Hepatocyte (in vitro differentiated cells): ENCODE measurements around the gene APIP. TPM values are rescaled to one million over a fixed set of nuclear protein-coding genes. Genes with fewer than 3 reads are reported as not detected.

Experiments
- DNase-seq: peaks from one replicate; pipeline ENCODE4 v3.0.0-alpha.2; 2016; ENCODE audit warnings: low spot score
- H2AFZ ChIP-seq: fragments of 200-600 bp; sonication (generic); 2 replicates; pipeline ENCODE4 v1.6.0; 2016; ENCODE audit warnings: antibody characterized with exemption, mild to moderate bottlenecking
- H3K27ac ChIP-seq: fragments of 200-600 bp; sonication (generic); 2 replicates; pipeline ENCODE4 v1.5.1; 2016; ENCODE audit warnings: mild to moderate bottlenecking
- H3K27me3 ChIP-seq: fragments of 200-600 bp; sonication (generic); 2 replicates; pipeline ENCODE4 v1.6.1; 2016
- H3K36me3 ChIP-seq: fragments of 200-600 bp; sonication (generic); replicated peaks from 2 replicates; pipeline ENCODE4 v1.5.1; 2016; ENCODE audit warnings: low read depth; ENCODE audit not compliant: insufficient read depth
- H3K4me1 ChIP-seq: fragments of 200-600 bp; sonication (generic); 2 replicates; pipeline ENCODE4 v1.5.1; 2016; ENCODE audit warnings: mild to moderate bottlenecking, moderate library complexity; ENCODE audit not compliant: insufficient read depth
- H3K4me2 ChIP-seq: fragments of 200-600 bp; sonication (generic); 2 replicates; pipeline ENCODE4 v1.6.0; 2016
- H3K4me3 ChIP-seq: fragments of 200-600 bp; sonication (generic); 2 replicates; pipeline ENCODE4 v1.5.1; 2016; ENCODE audit warnings: mild to moderate bottlenecking
- H3K79me2 ChIP-seq: fragments of 200-600 bp; sonication (generic); 2 replicates; pipeline ENCODE4 v1.6.0; 2017; ENCODE audit warnings: mild to moderate bottlenecking
- H3K9me2 ChIP-seq: fragments of 200-600 bp; sonication (generic); replicated peaks from 2 replicates; pipeline ENCODE4 v1.6.0; 2017; ENCODE audit warnings: mild to moderate bottlenecking; ENCODE audit not compliant: insufficient read depth
- H3K9me3 ChIP-seq: fragments of 200-600 bp; sonication (generic); 2 replicates; pipeline ENCODE4 v1.5.1; 2016; ENCODE audit warnings: low read depth, mild to moderate bottlenecking
- H4K20me1 ChIP-seq: fragments of 200-600 bp; sonication (generic); 2 replicates; pipeline ENCODE4 v1.6.0; 2016; ENCODE audit warnings: mild to moderate bottlenecking; ENCODE audit not compliant: insufficient read depth, poor library complexity, severe bottlenecking
- EZH2 ChIP-seq: fragments of 200-600 bp; sonication (generic); IDR thresholded peaks from 2 replicates; pipeline ENCODE4 v1.6.1; 2016; ENCODE audit warnings: antibody characterized with exemption, mild to moderate bottlenecking, borderline replicate concordance
- EZH2phosphoT487 ChIP-seq: fragments of 200-600 bp; sonication (generic); IDR thresholded peaks from one replicate; pipeline ENCODE4 v1.6.1; 2018; ENCODE audit warnings: antibody characterized with exemption, mild to moderate bottlenecking, low read depth, moderate library complexity; ENCODE audit not compliant: unreplicated experiment, severe bottlenecking
- WGBS: methylation state at CpG from one replicate; pipeline ENCODE4 v1.1.6; 2016; ENCODE audit warnings: low lambda C conversion rate; ENCODE audit errors: missing lambda C conversion rate; 5-methylcytosine and 5-hydroxymethylcytosine counted together
- polyA plus RNA-seq: library from polyadenylated mRNA; unstranded; fragments of >200 nt; fragmentation: Nextera tagmentation; extraction: Ambion mirVana; gene quantifications from 2 replicates; pipeline ENCODE4 v1.2.1, GENCODE V29; 2016
- total RNA-seq: library from RNA; depleted of rRNA; stranded (reverse); fragments of >200 nt; gene quantifications from 2 replicates; pipeline ENCODE4 v1.2.3, GENCODE V29; 2014
- TF ChIP-seq, protein P1 (sequence below): fragments of 200-600 bp; sonication (generic); IDR thresholded peaks from 2 replicates; pipeline ENCODE4 v1.5.1; 2016; ENCODE audit warnings: antibody characterized with exemption, mild to moderate bottlenecking; ENCODE audit not compliant: poor library complexity

Gene APIP
- total and polyA plus RNA-seq, 2 experiments from 2014 or later, result 25.9 to 26.8 TPM

DNA sequence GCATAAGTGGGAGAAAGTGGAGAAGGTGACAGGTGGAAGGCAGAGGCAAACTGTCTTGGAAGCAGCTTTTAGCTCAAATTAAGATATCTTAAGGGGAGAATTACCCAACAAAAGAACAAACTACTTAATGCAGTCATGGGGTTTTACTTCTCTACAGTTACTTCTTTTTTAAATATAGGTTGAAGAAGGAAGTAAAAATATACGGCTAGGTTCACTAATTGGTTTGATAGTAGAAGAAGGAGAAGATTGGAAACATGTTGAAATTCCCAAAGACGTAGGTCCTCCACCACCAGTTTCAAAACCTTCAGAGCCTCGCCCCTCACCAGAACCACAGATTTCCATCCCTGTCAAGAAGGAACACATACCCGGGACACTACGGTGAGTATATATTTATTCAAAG is 41.0 kb upstream of the APIP start:
- Histone ChIP-seq H2AFZ (no peak overlapping the region), H3K79me2 (no peaks in the 10 kb centered on the region), H3K4me2 (no peak overlapping the region), H4K20me1 (no peaks in the 10 kb centered on the region), H3K4me1 (no peaks in the 10 kb centered on the region), H3K27me3 (no peaks in the 10 kb centered on the region), H3K36me3 (no peaks in the 10 kb centered on the region), H3K27ac (no peak overlapping the region), H3K4me3 (no peak overlapping the region), H3K9me2 (no peaks in the 10 kb centered on the region), H3K9me3 (no peaks in the 10 kb centered on the region)
- WGBS, result 94% methylated on average over 5 of the region's 5 CpGs
- TF ChIP-seq EZH2, result no peak
- TF ChIP-seq, protein P1, sequence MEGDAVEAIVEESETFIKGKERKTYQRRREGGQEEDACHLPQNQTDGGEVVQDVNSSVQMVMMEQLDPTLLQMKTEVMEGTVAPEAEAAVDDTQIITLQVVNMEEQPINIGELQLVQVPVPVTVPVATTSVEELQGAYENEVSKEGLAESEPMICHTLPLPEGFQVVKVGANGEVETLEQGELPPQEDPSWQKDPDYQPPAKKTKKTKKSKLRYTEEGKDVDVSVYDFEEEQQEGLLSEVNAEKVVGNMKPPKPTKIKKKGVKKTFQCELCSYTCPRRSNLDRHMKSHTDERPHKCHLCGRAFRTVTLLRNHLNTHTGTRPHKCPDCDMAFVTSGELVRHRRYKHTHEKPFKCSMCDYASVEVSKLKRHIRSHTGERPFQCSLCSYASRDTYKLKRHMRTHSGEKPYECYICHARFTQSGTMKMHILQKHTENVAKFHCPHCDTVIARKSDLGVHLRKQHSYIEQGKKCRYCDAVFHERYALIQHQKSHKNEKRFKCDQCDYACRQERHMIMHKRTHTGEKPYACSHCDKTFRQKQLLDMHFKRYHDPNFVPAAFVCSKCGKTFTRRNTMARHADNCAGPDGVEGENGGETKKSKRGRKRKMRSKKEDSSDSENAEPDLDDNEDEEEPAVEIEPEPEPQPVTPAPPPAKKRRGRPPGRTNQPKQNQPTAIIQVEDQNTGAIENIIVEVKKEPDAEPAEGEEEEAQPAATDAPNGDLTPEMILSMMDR, result no peak
- TF ChIP-seq EZH2phosphoT487, result no peak
- no peak for DNase-seq

DNA sequence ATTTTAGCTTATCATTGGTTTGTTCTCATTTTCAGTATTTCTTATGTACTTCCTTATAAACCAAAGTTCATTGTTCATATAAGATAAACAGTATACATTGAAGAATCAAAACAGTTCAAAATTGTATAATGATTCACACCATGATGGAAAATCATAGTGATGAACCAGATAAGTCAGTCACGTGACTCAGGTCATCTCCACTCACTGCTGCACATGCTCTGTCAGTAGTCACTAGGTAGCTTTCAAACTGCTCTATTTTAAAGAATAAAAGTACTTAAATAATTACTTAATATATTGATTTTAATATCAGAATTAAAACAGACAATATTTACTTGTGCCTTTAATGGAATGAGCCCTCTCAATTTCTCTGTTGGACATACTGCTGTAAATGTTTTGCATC is 37.8 kb upstream of the APIP start:
- no peaks in the 10 kb centered on the region for H4K20me1 ChIP-seq
- H3K9me2 ChIP-seq, result no peaks in the 10 kb centered on the region
- DNase-seq, result no peak
- no peak overlapping the region for H3K4me3 ChIP-seq
- 100% methylated on average over 1 of the region's 1 CpG for WGBS
- no peak overlapping the region for H3K27ac ChIP-seq
- no peaks in the 10 kb centered on the region for H3K79me2 ChIP-seq
- no peaks in the 10 kb centered on the region for H3K36me3 ChIP-seq
- H3K27me3 ChIP-seq, result no peaks in the 10 kb centered on the region
- no peak overlapping the region for H2AFZ ChIP-seq
- TF ChIP-seq EZH2 (no peak), EZH2phosphoT487 (no peak)
- TF ChIP-seq, protein P1, result no peak
- H3K4me2 ChIP-seq, result no peak overlapping the region
- H3K9me3 ChIP-seq, result no peaks in the 10 kb centered on the region
- no peaks in the 10 kb centered on the region for H3K4me1 ChIP-seq

DNA sequence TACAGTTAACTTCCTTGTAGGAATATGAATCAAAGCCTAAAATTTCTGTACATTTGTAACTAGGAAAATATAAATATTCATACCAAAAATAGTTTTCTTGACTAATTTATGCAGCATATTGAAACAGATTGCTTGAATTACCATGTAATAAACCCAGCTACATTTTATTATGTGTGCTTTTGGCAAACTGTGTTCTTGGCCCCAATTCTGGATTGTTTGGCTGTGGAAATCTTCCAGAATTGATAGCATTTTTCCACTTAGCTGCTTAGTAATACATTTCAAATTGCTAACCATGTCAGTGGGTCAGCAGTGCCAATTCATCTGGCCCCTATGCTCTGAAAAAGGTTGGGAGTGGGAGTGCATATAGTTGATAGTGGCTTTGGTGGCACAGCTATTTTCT is 32.5 kb upstream of the APIP start:
- Histone ChIP-seq H3K79me2 (peaks cover 26% of the 10 kb centered on the region), H3K9me3 (no peaks in the 10 kb centered on the region), H3K9me2 (no peaks in the 10 kb centered on the region), H3K27me3 (no peaks in the 10 kb centered on the region), H3K4me3 (no peak overlapping the region), H4K20me1 (no peaks in the 10 kb centered on the region), H3K36me3 (no peaks in the 10 kb centered on the region), H3K4me2 (no peak overlapping the region), H2AFZ (no peak overlapping the region), H3K4me1 (no peaks in the 10 kb centered on the region), H3K27ac (no peak overlapping the region)
- DNase-seq, result no peak
- TF ChIP-seq EZH2phosphoT487 (no peak), EZH2 (no peak)
- TF ChIP-seq, protein P1, result no peak

DNA sequence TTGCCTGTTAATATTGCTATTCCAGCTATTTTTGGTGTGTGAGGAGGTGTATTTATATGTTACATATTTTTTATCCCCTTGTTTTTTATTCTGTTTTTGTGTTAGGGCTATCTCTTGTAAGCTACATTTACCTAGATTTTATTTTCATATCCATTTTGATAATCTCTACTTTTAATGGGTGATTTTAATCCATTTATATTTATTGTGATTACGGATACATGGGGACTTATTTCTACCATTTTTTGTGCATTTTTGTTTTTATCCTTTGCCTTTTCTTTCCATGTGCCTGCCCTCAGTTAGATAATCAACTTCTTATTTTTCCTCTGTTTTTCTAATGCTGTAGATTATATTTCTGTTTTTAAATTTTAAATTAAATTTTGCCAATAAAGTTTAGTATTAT is 28.5 kb upstream of the APIP start:
- H3K27ac ChIP-seq, result no peak overlapping the region
- no peaks in the 10 kb centered on the region for H3K4me1 ChIP-seq
- 100% methylated on average over 1 of the region's 1 CpG for WGBS
- H2AFZ ChIP-seq, result no peak overlapping the region
- no peaks in the 10 kb centered on the region for H4K20me1 ChIP-seq
- H3K27me3 ChIP-seq, result no peaks in the 10 kb centered on the region
- no peak overlapping the region for H3K4me3 ChIP-seq
- H3K36me3 ChIP-seq, result no peaks in the 10 kb centered on the region
- H3K9me2 ChIP-seq, result no peaks in the 10 kb centered on the region
- no peak for DNase-seq
- peaks cover 40% of the 10 kb centered on the region for H3K79me2 ChIP-seq
- TF ChIP-seq, protein P1, result no peak
- TF ChIP-seq EZH2phosphoT487, result no peak
- TF ChIP-seq EZH2, result no peak
- H3K4me2 ChIP-seq, result no peak overlapping the region
- H3K9me3 ChIP-seq, result no peaks in the 10 kb centered on the region
